AG20443 (cell line): Measurements from ENCODE around the gene PLCB1.
A peak's percentile ranks its signal among the peaks of the same experiment; 100 is the strongest.
"Not testable (repeated sequence)": the region's sequence is repeated elsewhere in the genome, so short reads cannot be mapped to it uniquely, and the experiment has no call there.

Source experiments
- DNase-seq: peaks from one replicate; pipeline ENCODE4 v3.0.0; 2012; ENCODE audit warnings: low spot score, mixed read lengths

PLCB1 gene

DNA sequence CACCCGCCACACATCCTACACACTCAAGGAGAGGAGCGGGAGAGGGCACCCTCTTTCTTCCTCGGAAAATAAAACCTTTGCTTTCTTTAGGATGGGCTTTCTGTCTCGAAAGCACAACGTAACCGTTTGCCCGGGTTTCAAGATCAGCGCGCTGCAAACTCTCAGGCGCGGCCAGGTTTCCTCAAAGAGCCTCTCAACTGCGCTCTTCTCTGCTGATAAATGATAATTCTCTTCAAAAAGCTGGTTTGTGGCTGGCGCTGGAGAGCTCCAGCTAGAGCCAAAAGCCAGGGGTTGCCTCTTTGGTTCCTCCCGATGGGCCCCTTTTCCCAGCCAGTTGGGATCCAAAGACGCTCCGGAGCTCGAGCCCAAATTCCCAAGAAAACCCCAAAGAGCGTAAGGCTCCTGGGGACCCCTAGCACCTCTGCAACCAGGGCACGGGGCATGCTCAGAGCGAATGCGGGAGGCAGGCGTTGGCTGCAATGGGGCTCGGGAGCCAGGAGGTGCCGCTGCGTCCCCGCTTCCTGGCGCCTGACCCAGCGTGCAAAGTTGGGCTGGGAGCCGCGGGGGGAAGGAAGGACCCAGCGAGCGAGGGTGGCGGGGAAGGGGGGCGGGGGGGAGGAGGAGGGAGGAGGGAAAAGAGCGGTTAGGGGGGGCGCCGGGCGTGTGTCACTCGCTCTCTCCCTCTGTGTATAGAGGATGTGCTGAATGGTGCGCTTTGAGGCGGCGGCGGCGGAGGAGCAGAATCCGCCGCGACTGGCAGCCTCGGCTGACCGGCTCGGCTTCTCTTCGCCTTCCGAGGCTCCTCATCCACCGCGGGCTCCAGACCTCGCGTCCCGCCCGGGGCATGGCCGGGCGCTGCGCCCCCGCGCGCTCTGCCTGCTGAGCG, at the start of gene PLCB1:
TSS of gene PLCB1 (plus strand) at position 669 of the 886 bp plus-strand sequence. CDS start 386 bp downstream, outside the sequence.
- peak; percentile 95 for DNase-seq

DNA sequence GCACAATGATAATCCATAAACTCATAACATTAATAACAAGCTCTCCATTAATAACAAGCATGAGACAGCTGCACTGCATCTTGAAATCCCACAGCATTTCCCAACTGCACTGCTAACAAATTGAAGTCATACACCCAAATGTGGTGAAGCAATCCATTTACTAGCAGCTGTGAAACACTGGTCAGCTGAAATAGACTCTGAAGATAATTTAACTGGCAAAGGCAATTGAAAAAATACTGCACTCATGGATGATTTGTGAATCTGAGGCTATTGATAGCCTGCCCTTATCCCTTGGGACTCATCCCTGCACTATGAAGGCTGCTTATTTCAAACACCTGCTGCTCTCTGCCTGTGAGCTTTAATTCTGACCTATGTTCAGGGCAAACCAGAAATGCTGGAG, 49.1 kb upstream of the PLCB1 start:
- peak; percentile 58 for DNase-seq

DNA sequence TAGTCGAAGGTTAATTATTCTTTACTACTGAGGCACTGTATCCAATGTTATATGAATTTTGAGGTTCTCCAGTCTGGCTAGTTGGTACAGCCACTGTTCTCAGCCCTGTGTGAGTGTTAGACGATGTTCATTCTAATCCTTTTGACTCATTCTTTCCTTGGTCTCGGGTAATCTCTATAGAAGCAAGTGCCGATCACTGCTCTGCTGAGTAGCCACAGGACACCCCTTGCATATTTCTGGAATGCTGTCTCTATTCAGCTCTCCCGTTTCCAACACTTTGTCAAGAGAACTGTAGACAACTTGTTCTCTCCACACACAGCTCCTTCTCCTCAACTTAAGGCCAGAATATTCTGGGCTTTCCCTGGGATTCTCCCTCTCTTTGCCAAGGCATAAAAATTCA, 42.4 kb upstream of the PLCB1 start:
- DNase-seq = no peak

DNA sequence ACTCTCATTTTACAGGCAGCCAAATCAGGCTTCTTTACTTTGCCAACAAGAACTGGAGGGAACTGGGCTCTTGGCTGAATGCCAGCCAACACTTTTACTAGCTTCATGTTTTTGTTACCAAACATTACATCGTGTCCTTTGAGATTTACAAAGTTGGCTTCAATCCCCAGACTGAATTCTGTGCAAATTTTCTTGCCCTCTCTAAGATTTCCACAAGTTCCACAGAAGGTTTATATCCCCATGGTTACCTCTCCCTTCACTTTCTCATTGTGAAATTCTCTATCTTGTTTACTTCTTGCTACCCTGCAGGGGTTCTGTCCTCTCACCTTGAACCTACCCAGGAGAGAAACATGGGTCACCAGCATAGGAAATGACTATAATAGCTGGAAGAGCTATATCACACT, 37.6 kb upstream of the PLCB1 start:
- no peak for DNase-seq

DNA sequence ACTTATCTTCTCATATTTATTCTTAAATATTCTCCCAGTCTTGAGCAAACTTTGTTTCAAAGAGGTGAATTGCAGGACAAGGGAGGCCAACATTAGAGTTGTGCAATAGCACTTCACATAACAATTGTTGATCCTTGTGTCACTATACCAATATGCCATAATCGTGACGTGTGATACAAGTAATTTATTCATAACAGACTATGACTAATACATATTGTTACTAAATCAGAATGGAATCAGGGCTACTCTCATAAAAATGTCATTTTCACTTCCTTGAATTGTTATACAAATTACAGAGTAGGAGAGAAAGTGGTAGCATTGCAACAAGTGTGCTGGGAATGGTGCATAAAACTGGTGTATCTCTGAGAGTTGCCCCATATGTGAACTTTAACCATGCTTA, 37.2 kb upstream of the PLCB1 start:
- DNase-seq = peak; percentile 13

- DNase-seq = peak; percentile 16
Measured at GRCh38 chr20:8095648-8096572, 36.2 kb upstream of the PLCB1 start.

GRCh38 chr20:8097307-8097706, 34.8 kb upstream of the PLCB1 start:
- no peak for DNase-seq

DNA sequence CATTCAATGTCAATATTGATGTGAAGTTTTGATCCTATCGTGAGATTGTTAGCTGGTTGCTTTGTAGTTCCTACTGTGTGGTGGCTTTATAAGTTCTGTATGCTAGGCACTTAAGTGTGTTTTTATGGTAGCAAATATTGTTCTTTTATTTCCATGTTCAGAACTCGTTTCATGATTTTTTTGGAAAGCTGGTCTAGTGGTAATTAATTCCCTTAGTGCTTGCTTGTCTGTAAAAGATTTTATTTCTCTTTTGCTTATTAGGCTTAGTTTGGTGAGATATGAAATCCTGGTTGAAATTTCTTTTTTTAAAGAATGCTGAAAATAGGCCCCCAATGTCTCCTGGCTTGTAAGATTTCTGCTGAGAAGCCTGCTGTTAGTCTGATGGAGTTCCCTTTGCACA, 27.8 kb upstream of the PLCB1 start:
- DNase-seq = no peak

GRCh38 chr20:8114612-8115011, 17.5 kb upstream of the PLCB1 start:
- not testable (repeated sequence) for DNase-seq

DNA sequence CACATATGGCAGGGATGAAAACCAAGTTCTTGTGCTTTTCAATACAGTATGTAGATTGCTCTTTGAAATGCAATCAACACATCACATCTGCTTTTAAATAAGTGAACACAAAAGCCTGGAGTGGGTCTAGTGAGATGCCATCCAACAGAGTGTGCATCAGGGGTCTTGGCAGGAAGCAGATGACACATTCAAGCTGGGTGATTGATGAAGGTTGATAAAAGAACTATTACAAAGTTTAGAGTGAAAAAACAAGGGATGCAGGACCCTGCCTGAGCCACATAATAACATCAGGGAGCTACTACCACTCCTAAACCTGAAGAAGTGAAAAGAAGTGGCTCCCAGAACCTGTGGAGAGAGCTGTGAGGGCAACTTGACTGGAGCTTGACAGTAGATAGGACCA, 16.6 kb upstream of the PLCB1 start:
- no peak for DNase-seq

GRCh38 chr20:8116067-8116811, 15.8 kb upstream of the PLCB1 start:
- peak; percentile 53 for DNase-seq

DNA sequence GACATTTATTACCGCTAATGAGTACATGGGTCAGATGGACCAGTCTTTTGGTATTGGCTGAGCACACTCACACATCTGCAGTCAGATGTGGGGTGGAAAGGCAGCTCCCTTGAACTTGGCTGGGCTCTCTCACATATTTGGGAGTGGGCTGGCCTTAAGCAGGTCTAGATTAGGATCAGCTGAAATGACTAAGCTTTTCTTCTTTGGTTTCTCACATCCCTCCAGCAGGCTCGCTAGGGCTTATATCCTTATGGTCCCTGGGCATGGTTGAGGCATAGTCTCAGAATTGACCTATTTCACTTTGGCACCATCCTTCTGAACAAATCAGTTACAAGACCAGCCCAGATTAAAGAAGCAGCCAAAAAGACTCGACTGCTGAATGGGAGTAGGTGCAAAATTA, 14.4 kb upstream of the PLCB1 start:
- DNase-seq = no peak

DNA sequence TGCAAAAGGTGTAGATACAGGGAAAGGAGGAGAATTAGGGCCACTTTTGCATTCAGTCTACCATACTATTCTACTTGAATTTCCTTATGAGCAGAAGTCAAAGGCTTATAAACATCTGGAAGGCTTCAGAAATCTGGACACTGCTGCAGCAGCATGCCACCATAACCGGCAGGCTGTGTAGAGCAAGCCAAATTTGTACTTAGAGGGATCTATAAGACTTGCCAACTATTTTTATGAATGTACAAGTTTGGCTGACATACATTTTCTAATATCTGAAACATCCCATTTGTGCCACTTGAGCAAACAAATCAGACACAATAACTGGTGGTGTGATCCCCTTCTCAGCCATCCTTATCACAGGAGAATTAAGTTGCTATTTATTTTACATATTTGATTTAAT, 14.0 kb upstream of the PLCB1 start:
- no peak for DNase-seq

GRCh38 chr20:8118760-8119159, 13.3 kb upstream of the PLCB1 start:
- no peak for DNase-seq

GRCh38 chr20:8121666-8122065, 10.4 kb upstream of the PLCB1 start:
- no peak for DNase-seq

- no peak for DNase-seq
Measured at GRCh38 chr20:8124639-8125038, 7.4 kb upstream of the PLCB1 start.

DNA sequence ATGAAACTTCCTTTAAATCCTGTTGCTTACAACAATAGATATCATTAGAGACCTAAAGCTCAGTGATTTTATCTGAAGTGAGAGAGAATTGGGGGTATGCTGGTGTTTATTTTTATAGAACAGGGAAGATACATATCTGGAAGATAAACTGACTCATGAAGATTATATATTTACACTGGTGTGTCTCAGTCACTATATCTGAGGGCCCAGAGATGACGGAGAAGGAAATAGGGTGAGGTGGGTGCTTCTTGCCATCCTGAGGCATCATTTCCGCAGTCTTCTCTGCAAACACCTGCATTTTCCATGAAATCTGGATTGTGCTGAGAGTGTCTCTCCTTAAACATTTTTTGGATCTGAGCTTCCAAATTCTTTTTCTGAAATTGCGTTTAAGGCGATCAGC, 5.9 kb upstream of the PLCB1 start:
- DNase-seq = no peak

DNA sequence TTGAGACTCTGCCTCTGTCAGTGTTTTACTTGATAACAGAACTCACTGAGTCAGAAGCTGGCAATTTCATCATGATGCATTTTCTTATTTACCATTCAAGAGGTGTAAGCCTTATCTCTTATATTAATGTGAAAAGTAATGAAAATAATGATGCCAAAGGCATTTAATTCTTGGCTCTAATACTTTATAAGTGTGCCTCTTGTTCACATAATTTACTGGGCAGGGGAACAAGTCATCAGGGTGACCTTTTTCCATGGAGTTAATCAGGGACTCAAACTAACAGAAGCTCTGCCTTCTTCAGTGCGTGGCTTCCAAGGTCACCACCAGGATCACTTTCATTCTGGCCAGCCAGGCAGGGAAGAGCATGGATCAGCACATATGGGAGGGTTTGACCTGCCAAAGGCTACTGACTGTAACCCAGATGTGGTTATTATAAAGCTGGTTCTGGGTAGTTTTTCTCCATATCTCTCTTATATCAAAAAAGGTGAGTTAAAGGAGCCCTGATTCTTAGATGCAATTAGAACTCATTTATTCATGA, 5.2 kb upstream of the PLCB1 start:
- DNase-seq = no peak

DNA sequence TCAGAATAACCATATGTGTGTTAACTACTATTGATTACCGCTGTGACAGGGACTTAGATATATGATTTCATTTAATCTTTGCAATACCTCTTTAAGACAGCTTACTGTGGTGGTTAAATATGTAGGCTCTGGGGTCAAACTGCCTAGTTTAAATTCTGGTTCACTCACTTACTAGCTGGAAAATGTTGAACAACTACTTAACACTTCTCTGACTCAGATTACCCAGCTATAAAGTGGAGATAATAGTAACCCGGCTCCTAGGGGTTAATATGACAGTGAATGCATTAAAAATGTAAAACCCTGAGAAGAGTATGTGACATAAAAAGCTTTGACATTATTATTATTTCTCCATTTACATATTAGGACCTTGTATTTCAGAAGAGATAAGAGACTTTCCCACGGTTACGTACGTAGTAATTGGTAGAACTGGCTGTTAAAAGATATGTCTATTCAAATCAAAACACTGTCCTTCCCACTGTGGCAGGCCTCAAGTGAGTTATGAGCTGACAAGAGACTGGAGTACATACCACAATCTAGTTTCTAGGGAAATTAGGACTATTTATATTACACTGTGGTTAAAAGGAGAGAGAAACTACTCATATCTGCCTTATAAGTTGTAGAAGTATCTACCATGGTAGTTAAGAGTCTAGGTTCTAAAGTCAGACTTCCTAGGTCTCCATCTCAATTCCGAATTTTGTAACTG, 4.4 kb upstream of the PLCB1 start:
- no peak for DNase-seq

DNA sequence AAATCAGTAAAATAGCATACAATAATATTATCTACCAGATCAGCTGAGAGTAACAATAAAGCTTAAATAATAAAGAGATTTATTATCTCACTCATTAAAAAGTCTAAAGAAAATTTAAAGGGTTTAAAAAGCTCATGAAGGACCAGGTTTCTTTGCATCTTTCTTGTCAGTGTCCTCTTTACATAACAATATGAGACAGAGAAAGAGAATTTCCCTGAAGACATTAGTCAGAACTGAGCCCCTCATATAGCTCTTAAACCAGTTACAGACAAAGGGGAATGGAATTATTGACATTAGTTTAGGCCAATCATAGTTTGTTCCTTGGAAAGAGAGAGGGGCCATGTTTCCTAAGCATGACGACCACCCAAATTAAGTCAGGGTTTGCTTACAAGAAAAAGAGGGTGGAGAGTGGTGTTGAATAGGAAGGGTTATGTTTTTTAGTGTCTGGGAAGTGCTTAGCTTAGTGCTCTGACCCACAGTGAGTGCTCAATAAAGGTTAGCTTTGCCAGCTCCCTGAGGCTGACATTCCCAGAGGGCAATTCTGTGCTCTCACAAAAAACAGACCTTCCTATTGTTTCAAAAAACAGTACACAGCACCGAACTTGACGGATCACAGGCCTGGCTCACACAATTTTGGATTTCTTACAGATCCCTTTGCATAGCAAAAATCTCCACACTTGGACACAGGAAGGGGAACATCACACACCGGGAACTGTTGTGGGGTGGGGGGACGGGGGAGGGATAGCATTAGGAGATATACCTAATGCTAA, 3.6 kb upstream of the PLCB1 start:
- DNase-seq = no peak
